GM18868 (cell line): Measurements from ENCODE around the gene POU6F2.

Source experiments
- ATAC-seq: cut with Tn5 transposase; IDR thresholded peaks from one replicate; pipeline ENCODE4 v1.9.1; 2021; ENCODE audit warnings: mild to moderate bottlenecking, moderate library complexity; ENCODE audit not compliant: unreplicated experiment

Gene POU6F2

DNA sequence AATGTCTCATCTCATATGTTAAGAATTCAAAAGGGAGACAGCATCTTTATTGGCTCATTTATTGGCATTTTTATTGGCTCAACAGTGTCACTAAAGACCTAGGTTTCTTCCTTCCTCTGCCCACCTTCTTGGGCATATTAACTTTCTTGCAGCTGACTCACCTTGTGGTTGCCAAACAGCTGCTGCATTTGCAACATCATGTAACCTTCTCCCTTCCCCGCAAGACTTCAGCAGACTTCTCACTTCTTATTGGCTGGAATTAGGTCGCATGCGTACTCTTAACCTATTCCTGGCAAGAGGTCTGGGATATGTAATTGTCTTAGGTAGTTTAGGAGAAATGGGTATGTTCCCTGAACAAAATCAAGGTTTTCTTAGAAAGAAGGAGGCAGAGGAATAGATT is 263.2 kb downstream of the POU6F2 start:
- no peak for ATAC-seq

GRCh38 chr7:39247576-39247975 is 269.9 kb downstream of the POU6F2 start:
- ATAC-seq = no peak

- ATAC-seq = no peak
These were observed 270.5 kb downstream of the POU6F2 start for GRCh38 chr7:39248041-39248691.

DNA sequence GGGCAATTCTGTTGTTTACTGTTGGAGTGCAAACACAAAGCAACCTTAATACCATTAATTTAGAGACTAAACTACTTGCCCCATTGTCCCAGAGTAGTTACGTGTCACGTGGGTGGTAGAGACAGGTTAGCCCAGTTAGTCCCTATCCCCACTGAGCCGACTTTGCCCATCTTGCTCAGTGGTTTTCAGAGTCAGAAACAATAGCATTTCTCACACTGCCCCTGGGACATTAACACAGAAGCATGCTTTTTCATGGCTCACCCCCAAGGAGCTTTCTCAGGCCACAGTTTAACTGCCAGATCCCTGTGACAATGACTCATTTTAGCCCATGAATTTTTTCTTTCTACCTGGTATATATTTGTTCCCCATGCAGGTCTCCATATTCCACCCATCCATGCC is 271.0 kb downstream of the POU6F2 start:
- ATAC-seq = no peak

DNA sequence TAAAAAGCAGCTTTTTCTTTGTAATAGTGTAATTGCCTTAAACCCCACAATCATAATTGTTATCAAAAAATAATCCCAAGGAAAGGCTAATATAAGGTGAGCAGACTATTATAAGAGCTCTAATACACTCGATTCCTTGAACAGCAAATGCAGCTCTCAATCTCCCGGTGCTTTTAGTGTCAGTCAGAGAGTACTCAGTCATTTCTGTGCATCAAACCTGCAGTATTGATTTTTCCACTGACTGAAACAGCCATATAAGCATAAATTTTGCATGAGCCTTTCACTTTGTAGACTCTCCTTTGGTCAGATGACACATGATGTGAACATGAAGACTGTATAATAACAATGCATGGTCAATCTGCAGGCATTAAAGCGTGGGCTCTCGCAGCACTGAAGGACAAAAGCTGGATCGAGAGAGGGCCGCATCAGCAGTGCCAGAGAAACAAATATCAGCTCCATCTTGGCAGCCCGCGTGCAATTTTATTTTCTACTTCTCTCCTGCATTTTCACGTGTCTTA is 272.0 kb downstream of the POU6F2 start:
- ATAC-seq = no peak

GRCh38 chr7:39252916-39253315 is 275.2 kb downstream of the POU6F2 start:
- ATAC-seq = no peak

DNA sequence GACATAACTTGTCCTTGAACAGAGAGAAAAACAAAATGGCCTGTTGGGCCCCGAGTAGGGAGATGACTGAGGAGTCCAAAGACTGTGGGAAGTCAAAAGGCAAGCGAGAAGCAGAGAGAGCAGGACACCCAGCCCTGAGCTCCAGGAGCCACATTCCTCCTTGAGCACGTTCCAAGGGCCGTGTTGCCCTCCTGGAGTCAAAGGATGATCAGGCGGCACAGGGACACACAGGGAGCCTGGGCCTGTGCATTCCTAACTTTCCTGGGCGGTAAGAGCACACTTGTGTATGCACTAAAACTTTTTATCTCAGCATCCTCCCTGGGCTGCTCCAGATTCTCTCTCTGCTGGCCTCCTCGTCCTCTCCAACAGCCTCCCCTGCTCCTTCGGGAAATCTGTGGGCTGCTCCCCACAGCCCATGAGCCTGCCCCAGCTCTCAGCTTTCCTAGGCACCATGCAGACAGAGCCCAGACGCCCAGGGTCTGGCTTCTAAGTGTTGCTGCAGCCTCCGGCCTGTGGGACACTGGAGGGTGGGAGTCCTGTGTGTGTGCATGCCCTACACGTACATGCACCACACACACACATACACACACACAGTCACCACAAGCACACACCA is 281.8 kb downstream of the POU6F2 start:
- no peak for ATAC-seq

DNA sequence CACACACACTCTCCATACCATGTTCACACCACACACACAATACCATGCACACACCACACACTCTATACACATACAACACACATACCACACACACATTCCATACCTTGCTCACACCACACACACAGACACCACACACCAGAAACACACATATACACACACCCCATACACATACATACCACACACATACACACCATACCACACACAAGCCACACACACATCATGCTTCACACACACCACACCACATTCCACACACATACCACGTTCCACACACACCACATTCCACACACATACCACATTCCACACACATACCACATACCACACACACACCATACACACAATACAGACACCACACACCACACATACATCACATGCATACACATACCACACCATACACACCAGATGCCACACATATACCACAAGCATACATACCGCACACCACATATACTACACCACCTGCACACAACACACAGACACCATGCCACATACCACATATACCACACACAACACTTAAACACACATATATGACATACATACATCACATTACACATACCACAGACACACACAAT is 282.7 kb downstream of the POU6F2 start:
- no peak for ATAC-seq

DNA sequence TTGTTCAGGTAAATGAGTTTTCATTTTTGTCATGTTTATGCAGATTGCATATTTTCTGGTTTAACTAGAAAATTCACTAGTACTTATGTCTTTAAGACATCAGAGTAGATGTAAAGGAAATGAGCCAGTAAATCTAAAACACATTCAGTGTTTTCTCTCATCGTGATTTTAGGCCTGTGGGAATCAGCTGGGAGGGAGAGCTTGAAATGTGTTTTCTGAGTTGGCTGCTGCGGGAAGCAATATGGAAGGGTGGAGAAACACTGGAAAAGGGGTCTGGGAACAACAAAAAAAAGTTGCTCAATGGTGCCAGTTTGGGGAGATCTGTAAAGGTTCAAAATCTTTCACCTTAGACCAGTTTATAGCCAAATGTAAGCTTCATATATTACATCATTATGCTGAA is 284.1 kb downstream of the POU6F2 start:
- ATAC-seq = no peak

- ATAC-seq = no peak
These were observed 288.2 kb downstream of the POU6F2 start for GRCh38 chr7:39265641-39266591.

- no peak for ATAC-seq
These were observed 291.3 kb downstream of the POU6F2 start for GRCh38 chr7:39269034-39269433.

GRCh38 chr7:39270018-39270417 is 292.3 kb downstream of the POU6F2 start:
- ATAC-seq = no peak

DNA sequence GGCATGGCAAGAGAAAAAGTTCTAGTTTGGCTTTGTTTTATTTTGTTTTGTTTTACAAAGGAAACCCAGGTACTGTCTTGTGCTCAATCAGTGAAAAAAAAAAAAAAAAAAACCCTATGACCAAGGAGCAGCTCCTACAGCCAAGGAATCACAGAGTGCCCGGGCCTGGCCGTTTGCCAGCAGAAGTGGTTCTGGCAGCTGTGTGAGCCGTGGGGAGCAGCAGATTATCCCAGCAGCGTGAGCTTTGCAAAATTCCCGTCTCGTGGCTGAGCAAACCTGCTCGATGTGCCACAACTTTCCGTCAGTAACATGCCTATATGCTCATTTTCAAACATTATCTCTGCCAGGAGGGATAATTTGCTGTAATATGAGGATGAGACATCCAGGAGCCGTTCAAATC is 293.7 kb downstream of the POU6F2 start:
- ATAC-seq = no peak

GRCh38 chr7:39272111-39272510 is 294.4 kb downstream of the POU6F2 start:
- no peak for ATAC-seq

- ATAC-seq = no peak
These were observed 295.0 kb downstream of the POU6F2 start for GRCh38 chr7:39272691-39273090.

- no peak for ATAC-seq
These were observed 302.6 kb downstream of the POU6F2 start for GRCh38 chr7:39280337-39280736.

GRCh38 chr7:39285256-39285655 is 307.5 kb downstream of the POU6F2 start:
- ATAC-seq = no peak

- no peak for ATAC-seq
These were observed 310.6 kb downstream of the POU6F2 start for GRCh38 chr7:39288303-39288702.

GRCh38 chr7:39291628-39292410 is 314.1 kb downstream of the POU6F2 start:
- no peak for ATAC-seq

GRCh38 chr7:39293056-39293823 is 315.5 kb downstream of the POU6F2 start:
- ATAC-seq = no peak
